Right atrium auricular region (tissue), 2 donors: ENCODE results near the gene GYPC. TPM values are rescaled to one million over a fixed set of nuclear protein-coding genes. Genes with fewer than 3 reads are reported as not detected.
A peak's percentile ranks its signal among the peaks of the same experiment; 100 is the strongest.

Source experiments
- DNase-seq: peaks from one replicate; pipeline ENCODE4 v3.0.0-alpha.2; 2019; ENCODE audit warnings: low spot score
- H3K27ac ChIP-seq, 2 donors: fragments of 200-600 bp; sonication (generic); 1 replicate in 1 of 2; 2 replicates in 1 of 2; pipeline ENCODE4 v1.5.1; 2016 to 2019
- H3K27me3 ChIP-seq, 2 donors: fragments of 200-600 bp; sonication (generic); one replicate each; pipeline versions ENCODE4 v1.5.1 to v1.6.0; 2017 to 2019
- H3K36me3 ChIP-seq: fragments of 200-600 bp; sonication (generic); one replicate; pipeline ENCODE4 v1.5.1; 2016
- H3K4me1 ChIP-seq, 2 donors: fragments of 200-600 bp; sonication (generic); one replicate each; pipeline versions ENCODE4 v1.5.1 to v1.6.0; 2017 to 2019
- H3K4me3 ChIP-seq, 2 donors: fragments of 200-600 bp; sonication (generic); 1 replicate in 1 of 2; 2 replicates in 1 of 2; pipeline ENCODE4 v1.5.1; 2017 to 2019; ENCODE audit warnings: mild to moderate bottlenecking in 1 of 2, moderate library complexity in 1 of 2
- H3K9me3 ChIP-seq, 2 donors: fragments of 200-600 bp; sonication (generic); one replicate each; pipeline ENCODE4 v1.5.1; 2019
- total RNA-seq, 2 donors: library from RNA; depleted of rRNA; stranded (reverse); fragments of >200 nt; gene quantifications; one replicate each; pipeline ENCODE4 v1.1.0, GENCODE V29; 2016
- TF ChIP-seq, protein P1 (sequence below), 2 donors: fragments of 200-600 bp; sonication (generic); IDR thresholded peaks; one replicate each; pipeline ENCODE4 v1.5.1; 2019; ENCODE audit warnings: antibody characterized with exemption in 2 of 2

Gene GYPC
- total RNA-seq, 2 donors from 2014 or later, result 53.8 to 74.9 TPM

DNA sequence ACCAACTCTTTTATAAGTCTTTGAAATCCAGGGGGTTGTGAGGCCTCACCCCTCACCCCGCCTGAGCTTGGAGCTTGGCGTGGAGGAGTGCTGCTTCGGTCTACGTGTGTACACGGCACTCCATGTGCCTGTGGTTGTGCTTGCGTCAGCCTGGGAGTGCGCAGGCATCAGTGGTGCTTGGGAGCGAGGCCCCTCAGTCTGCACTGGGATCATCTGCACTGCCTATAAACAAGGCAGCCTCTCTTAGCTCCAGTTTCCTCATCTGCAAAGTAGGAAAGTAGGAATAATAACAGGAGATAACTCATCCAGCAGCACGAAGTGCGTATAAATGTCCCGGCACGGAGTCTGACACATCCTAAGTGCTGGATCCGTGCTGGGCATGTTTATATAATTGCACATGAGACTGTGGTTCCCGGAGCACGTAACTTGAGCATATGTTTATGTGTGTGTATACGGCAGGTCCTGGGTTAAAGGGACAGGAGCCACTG, 1.2 kb downstream of the GYPC start:
- H3K4me1 ChIP-seq, result peaks cover 0 to 77% of the 10 kb centered on the region in 2 donors
- TF ChIP-seq, protein P1, sequence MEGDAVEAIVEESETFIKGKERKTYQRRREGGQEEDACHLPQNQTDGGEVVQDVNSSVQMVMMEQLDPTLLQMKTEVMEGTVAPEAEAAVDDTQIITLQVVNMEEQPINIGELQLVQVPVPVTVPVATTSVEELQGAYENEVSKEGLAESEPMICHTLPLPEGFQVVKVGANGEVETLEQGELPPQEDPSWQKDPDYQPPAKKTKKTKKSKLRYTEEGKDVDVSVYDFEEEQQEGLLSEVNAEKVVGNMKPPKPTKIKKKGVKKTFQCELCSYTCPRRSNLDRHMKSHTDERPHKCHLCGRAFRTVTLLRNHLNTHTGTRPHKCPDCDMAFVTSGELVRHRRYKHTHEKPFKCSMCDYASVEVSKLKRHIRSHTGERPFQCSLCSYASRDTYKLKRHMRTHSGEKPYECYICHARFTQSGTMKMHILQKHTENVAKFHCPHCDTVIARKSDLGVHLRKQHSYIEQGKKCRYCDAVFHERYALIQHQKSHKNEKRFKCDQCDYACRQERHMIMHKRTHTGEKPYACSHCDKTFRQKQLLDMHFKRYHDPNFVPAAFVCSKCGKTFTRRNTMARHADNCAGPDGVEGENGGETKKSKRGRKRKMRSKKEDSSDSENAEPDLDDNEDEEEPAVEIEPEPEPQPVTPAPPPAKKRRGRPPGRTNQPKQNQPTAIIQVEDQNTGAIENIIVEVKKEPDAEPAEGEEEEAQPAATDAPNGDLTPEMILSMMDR (IDR thresholded peaks at IDR 0.05), result no peak

DNA sequence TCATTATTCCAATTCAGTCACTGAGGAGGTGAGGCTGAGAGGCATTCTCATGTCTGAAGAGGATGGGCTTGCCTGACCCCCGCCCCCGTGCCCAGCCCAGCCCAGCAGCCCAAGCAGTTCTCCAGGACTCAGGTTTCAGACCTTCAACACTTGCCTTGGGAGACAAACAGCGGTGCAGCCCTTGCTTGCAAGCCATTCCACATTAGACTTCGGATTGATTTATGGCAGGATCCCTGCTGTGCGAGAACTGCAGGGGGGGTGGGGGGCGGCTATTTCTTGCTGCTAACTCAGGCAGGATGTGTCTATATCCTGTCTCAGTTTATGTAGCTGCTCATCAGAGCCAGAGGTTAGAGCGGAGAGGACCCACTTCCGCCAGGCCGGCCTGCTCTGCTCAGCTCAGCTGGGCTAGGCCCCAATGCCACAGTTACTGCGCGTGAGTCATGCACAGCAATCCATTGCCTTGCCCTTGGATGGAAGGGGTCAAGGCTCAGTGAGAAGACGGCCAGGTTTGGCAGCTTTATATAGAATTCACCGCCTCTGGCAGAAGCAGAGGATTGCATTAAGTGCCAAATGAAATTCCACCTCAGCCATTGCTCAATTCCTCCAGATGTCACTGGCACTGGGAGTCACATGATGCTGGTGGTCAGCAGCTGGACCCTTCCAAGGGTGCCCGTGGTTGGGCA, 1.8 kb downstream of the GYPC start:
- no peaks in the 10 kb centered on the region for H3K27me3 ChIP-seq
- H3K4me1 ChIP-seq, result peaks cover 0 to 83% of the 10 kb centered on the region in 2 donors
- no peaks in the 10 kb centered on the region for H3K9me3 ChIP-seq
- peak overlapping the region; percentile 92 to 99 for H3K27ac ChIP-seq
- H3K36me3 ChIP-seq, result no peaks in the 10 kb centered on the region
- DNase-seq, result peak; percentile 88
- peak overlapping the region; percentile 62 to 76 for H3K4me3 ChIP-seq
- TF ChIP-seq, protein P1 (IDR thresholded peaks at IDR 0.05), result no peak

More for the DNA sequence above, 1.2 kb downstream of the GYPC start:
- peak; percentile 80 for DNase-seq
- peak overlapping the region; percentile 62 to 76 for H3K4me3 ChIP-seq
- H3K9me3 ChIP-seq, result no peaks in the 10 kb centered on the region
- H3K27me3 ChIP-seq, result no peaks in the 10 kb centered on the region
- no peaks in the 10 kb centered on the region for H3K36me3 ChIP-seq
- peak overlapping the region; percentile 92 to 99 for H3K27ac ChIP-seq

DNA sequence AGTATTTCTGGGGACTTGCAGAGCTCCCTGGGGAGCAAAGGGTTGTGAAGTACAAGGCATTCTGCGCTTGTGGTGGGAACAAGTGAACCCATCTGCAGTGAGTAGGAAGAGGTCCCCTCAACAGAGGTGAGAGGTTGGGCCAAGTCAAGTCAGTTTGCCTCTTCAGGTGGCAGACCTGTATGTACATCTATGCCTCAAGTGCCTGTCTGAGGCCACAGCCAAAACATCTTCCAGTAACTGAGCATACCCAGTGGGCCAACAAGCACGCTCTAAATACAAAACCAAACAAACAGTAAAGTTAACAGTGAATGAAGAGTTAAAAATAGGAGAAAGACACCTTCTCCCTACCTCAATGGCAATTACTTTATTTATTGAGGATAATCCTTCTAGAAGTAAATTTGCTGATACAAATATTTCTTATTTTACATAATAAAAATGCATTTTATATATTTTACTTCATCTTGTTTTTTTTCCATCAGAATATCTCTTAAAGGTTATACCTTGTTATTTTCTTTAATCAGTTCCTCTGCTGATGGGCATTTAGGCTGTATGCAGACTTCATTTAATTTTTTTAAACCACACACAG, 2.5 kb downstream of the GYPC start:
- DNase-seq, result no peak
- TF ChIP-seq, protein P1 (IDR thresholded peaks at IDR 0.05), result no peak
- Histone ChIP-seq H3K4me1 (peaks cover 0 to 88% of the 10 kb centered on the region in 2 donors), H3K9me3 (no peaks in the 10 kb centered on the region), H3K36me3 (no peaks in the 10 kb centered on the region), H3K27ac (peak overlapping the region; percentile 92 to 99), H3K4me3 (peak overlapping the region in 1 of 2 donors; percentile 76), H3K27me3 (no peaks in the 10 kb centered on the region)

DNA sequence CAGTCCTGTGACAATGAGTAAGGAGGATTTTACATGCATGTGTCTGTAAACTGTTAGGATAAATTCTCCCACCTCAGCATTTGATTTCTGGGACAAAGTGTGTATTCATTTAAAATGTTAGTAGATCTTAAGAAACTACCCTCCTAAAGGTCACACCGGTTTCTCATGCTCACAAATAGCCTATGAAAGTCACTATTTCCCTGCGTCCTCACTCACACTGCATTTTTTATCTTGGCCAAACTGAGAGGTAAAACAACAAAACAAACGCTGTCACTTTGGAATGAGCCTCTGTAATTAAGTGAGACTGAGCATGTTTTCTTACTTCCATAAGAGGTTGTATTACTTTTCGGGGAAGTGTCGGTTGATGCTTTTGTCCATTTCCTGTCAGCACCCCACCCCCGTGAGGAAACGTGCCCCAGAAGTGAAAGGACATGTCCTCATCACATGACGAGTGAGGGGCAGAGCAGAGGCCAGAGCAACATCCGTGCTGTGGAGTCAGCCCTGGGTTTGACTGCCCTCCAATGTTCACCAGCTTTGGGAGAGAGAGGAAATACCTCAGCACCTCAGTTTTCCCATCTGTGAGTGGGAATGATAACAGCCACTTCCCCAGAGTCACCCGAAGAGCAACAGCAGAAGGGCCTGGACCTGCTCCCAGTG, 3.1 kb downstream of the GYPC start:
- H3K9me3 ChIP-seq, result no peaks in the 10 kb centered on the region
- TF ChIP-seq, protein P1 (IDR thresholded peaks at IDR 0.05), result peak in 1 of 2 donors; percentile 35
- peak overlapping the region in 1 of 2 donors; percentile 5 for H3K4me3 ChIP-seq
- no peaks in the 10 kb centered on the region for H3K27me3 ChIP-seq
- H3K27ac ChIP-seq, result peak overlapping the region; percentile 92 to 99
- DNase-seq, result peak; percentile 92
- H3K4me1 ChIP-seq, result peaks cover 0 to 94% of the 10 kb centered on the region in 2 donors
- H3K36me3 ChIP-seq, result no peaks in the 10 kb centered on the region

DNA sequence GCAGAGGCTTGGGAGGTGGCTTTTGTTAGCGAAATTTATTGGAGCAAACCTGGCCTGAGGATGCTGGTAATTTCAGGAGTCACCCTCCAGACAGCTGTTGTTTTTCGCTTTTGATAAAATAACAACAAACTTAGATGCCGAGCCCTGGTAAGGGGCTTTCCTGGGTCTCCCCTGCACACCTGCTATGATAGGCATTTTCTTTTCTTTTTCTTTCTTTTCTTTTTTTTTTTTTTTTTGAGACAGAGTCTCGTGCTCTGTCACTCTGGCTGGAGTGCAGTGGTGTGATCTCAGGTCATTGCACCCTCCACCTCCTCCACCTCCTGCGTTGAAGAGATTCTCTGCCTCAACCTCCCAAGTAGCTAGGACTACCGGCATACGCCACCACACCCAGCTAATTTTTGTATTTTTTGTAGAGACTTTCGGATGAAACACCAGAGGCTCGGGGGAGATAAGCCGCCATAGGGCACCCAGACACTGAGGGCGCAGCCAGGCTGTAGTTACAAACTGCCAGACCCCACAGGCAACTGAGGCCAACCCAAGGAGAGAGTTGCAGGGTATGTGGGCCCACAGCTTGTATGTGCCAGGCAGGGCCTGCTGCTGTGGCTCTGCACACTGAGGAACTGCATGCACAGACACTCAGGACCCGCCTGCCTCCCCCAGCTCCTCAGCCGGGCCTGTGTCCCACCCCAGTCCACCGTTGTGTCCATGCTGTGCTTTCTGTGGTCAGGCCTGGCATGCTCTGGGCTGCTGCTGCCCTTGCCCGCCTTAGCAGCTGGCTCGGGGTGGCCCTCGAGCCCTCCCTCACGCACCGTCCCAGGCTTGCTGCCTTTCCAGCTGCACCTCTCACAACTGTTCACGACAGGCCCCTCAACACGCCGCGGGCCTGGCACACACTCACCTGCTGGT, 3.9 kb downstream of the GYPC start:
- Histone ChIP-seq H3K27ac (peak overlapping the region; percentile 92 to 99), H3K9me3 (no peaks in the 10 kb centered on the region), H3K27me3 (no peaks in the 10 kb centered on the region), H3K4me3 (no peak overlapping the region), H3K4me1 (peaks cover 0 to 99% of the 10 kb centered on the region in 2 donors), H3K36me3 (no peaks in the 10 kb centered on the region)
- TF ChIP-seq, protein P1 (IDR thresholded peaks at IDR 0.05), result no peak
- DNase-seq, result no peak
